AG04450 (cell line): ENCODE data around the gene IGSF9. TPM values are rescaled to one million over a fixed set of nuclear protein-coding genes. Genes with fewer than 3 reads are reported as not detected.

Experiments
- CTCF ChIA-PET: fragments of 300-600, 350-600 bp; formaldehyde crosslinking; extraction: SDS; loops from one replicate; lab custom pipeline; 2022; ENCODE audit warnings: antibody characterized with exemption, inconsistent platforms; lab: Charles Lee
- POLR2A ChIA-PET: fragments of 350-600 bp; formaldehyde crosslinking; extraction: SDS; loops from one replicate; lab custom pipeline; 2021; ENCODE audit warnings: antibody characterized with exemption, inconsistent platforms; lab: Yijun Ruan, JAX
- DNase-seq: peaks from one replicate; pipeline ENCODE4 v3.0.0-alpha.2; 2011; ENCODE audit warnings: low read depth, low spot score
- H3K27ac ChIP-seq: one replicate; pipeline ENCODE4 v1.5.1; 2012; ENCODE audit warnings: low read depth, low read length, control low read depth
- H3K27me3 ChIP-seq: one replicate; pipeline ENCODE4 v1.6.0; 2012; ENCODE audit warnings: low read length; ENCODE audit not compliant: control insufficient read depth, insufficient read depth
- H3K4me3 ChIP-seq: 2 replicates; pipeline ENCODE4 v1.5.1; 2011; ENCODE audit warnings: mild to moderate bottlenecking, low read depth, low read length, control low read depth
- H3K9me3 ChIP-seq: 2 replicates; pipeline ENCODE4 v1.5.1; 2012; ENCODE audit warnings: low read length; ENCODE audit not compliant: control insufficient read depth, insufficient read depth
- polyA plus RNA-seq: library from polyadenylated mRNA; depleted of rRNA; stranded (reverse); fragments of >200 nt; gene quantifications from 2 replicates; pipeline ENCODE4 v1.2.3, GENCODE V29; 2011; rRNA removed
- small RNA-seq: library from RNA; depleted of rRNA; stranded (forward); fragments of <200 nt; gene quantifications from one replicate; pipeline ENCODE3, GENCODE V24; 2012; ENCODE audit warnings: low read depth; ENCODE audit not compliant: insufficient read length
- TF ChIP-seq, protein P1 (sequence below): IDR thresholded peaks from 2 replicates; pipeline ENCODE4 v1.5.1; 2011; ENCODE audit warnings: low read depth, low read length, control low read depth, inconsistent platforms

Gene IGSF9
- polyA plus RNA-seq, 1 experiment: not detected

DNA sequence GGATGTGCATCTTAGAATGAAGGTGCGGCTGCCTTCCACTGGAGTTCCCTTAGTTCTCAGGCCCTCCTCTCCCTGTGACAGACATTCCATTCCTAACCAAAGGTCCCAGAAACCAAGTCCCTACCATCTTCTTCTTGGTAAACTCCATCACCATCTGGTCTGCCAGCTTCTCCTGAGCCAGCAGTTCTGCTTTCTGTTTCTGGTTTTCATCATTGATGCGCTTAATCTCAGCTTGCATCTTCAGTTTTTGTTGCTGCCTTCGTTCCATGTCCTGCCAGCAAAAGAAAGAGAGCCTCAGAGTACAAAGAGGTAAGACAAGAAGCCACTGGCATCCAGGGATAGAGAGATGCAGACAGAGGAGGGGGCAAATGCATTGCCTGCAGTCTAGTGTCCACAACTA, 65.0 kb downstream of the IGSF9 start:
- DNase-seq: no peak
- POLR2A ChIA-PET: no interaction called here
- H3K4me3 ChIP-seq: no peak overlapping the region

DNA sequence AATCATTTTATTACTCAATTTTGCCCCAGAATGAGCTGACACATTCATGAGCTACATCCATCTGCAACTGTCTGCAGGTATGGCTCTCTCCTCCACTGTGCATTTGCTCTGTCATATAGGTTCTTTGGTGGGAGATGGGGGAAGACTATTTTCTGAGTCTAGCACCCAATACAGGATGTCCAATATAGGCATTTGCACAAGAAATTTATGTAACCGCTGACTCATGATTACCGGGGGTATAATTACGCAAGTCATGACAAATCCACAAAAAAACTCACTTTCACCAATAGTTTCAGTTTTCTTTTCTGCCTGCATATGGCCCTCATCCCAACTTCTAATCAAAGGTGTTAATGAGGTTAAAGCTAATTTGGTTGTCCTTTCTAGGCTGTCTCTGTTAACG, 65.4 kb downstream of the IGSF9 start:
- CTCF ChIA-PET: interaction anchor here (0.6 to 4.7 kb wide), 6 partner anchors 8 to 205 kb away, joined by 3 to 57 read pairs (median 6); partner anchors contain the start of gene DUSP23
- Histone ChIP-seq H3K4me3 (no peak overlapping the region), H3K27me3 (no peaks in the 10 kb centered on the region), H3K27ac (peak overlapping the region; percentile 33), H3K9me3 (no peaks in the 10 kb centered on the region)
- TF ChIP-seq, protein P1, sequence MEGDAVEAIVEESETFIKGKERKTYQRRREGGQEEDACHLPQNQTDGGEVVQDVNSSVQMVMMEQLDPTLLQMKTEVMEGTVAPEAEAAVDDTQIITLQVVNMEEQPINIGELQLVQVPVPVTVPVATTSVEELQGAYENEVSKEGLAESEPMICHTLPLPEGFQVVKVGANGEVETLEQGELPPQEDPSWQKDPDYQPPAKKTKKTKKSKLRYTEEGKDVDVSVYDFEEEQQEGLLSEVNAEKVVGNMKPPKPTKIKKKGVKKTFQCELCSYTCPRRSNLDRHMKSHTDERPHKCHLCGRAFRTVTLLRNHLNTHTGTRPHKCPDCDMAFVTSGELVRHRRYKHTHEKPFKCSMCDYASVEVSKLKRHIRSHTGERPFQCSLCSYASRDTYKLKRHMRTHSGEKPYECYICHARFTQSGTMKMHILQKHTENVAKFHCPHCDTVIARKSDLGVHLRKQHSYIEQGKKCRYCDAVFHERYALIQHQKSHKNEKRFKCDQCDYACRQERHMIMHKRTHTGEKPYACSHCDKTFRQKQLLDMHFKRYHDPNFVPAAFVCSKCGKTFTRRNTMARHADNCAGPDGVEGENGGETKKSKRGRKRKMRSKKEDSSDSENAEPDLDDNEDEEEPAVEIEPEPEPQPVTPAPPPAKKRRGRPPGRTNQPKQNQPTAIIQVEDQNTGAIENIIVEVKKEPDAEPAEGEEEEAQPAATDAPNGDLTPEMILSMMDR: no peak
- DNase-seq: peak; percentile 47
- POLR2A ChIA-PET: no interaction called here

More for the DNA sequence above, 65.0 kb downstream of the IGSF9 start:
- Histone ChIP-seq H3K27me3 (no peaks in the 10 kb centered on the region), H3K9me3 (no peaks in the 10 kb centered on the region), H3K27ac (peak overlapping the region; percentile 33)
- TF ChIP-seq, protein P1: no peak
- CTCF ChIA-PET: interaction anchor here (0.6 to 4.7 kb wide), 6 partner anchors 8 to 205 kb away, joined by 3 to 57 read pairs (median 6); partner anchors contain the start of gene DUSP23

DNA sequence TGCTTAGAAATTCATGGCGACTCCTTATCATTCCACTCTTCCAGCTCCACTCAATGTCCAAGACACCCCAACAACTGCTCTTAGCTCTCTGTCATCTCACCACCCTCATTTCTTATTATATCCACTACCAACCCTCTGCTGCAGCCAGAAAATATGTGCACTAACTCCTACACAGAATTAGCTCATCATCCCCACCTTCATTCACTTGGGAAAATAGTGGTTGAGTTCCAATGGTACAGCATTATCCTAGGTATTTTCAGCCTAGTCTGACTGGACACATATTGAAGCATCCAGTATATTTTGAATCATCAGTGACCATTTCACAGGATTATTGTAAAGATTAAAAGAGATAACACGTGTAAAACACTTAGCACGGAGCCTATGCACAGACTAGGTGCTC, 66.3 kb downstream of the IGSF9 start:
- Histone ChIP-seq H3K9me3 (no peaks in the 10 kb centered on the region), H3K4me3 (no peak overlapping the region), H3K27ac (no peak overlapping the region), H3K27me3 (no peaks in the 10 kb centered on the region)
- ChIA-PET POLR2A (no interaction called here), CTCF (interaction anchor here (0.7 to 4.7 kb wide), 6 partner anchors 12 to 468 kb away, joined by 3 to 57 read pairs (median 6); partner anchors contain the start of gene DUSP23)
- no peak for DNase-seq
- TF ChIP-seq, protein P1: no peak

DNA sequence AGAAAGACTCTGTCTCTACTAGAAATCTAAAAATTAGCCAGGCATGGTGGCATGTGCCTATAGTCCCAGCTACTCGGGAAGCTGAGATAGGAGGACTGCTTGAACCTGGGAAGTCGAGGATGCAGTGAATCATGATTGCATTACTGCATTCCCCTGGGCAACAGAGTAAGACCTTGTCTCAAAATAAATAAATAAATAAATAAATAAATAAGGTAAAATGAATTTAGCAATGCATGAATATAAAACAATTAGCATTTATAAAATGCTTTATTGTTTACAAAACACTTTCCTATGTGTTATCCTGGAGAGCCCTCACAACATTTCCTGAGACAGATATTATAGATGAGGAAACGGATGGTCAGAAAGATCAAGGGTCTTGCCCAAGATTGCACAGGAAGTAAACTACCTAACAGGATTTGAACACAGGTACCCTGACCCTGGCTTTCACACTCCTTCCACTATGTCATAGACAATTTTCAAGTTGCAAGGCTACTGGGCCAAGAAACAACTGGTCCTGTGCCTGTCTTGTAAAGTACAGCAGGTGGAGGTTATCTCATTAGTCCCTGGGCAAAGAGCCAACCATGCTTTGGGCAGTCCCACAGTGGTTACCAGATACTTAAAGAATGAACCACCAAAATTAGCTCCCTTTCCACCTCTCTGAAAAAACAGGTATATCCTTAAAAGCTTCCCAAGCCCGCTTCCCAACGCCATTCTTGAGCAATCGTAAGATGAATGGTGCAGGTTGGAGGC, 67.5 kb downstream of the IGSF9 start:
- no peaks in the 10 kb centered on the region for H3K9me3 ChIP-seq
- no peak overlapping the region for H3K4me3 ChIP-seq
- CTCF ChIA-PET: interaction anchor here (1.4 to 3.5 kb wide), 3 partner anchors 26 to 130 kb away, joined by 4 to 10 read pairs (median 8); partner anchors contain the start of gene DUSP23
- POLR2A ChIA-PET: no interaction called here
- no peak overlapping the region for H3K27ac ChIP-seq
- no peak for DNase-seq
- TF ChIP-seq, protein P1: no peak
- H3K27me3 ChIP-seq: no peaks in the 10 kb centered on the region

Small RNA genes within 50 kb of the gene (small RNA-seq; reads per million reads assigned to genes)
- not detected for gene MIR4259

Other genes starting within 250 kb of the IGSF9 start
- not detected in 2 replicates for gene CRP, start 231.0 kb downstream of the IGSF9 start, polyA plus RNA-seq
- 6.0 and 6.1 TPM in 2 replicates for gene DUSP23, start 164.7 kb downstream of the IGSF9 start, polyA plus RNA-seq
- gene FCRL6, start 143.3 kb downstream of the IGSF9 start, polyA plus RNA-seq: not detected in 2 replicates
- gene SLAMF8, start 118.7 kb downstream of the IGSF9 start, polyA plus RNA-seq: not detected in 2 replicates
- not detected in 2 replicates for gene VSIG8, start 83.0 kb downstream of the IGSF9 start, polyA plus RNA-seq
- gene CFAP45, start 45.4 kb downstream of the IGSF9 start, polyA plus RNA-seq: 0.29 and 0.51 TPM in 2 replicates
- 400 and 472 TPM in 2 replicates for gene TAGLN2, start 20.1 kb downstream of the IGSF9 start, polyA plus RNA-seq
- gene SLAMF9, start 8.6 kb upstream of the IGSF9 start, polyA plus RNA-seq: 0.11 TPM in 1 of 2 replicates, not detected in the other
- gene PIGM, start 86.4 kb upstream of the IGSF9 start, polyA plus RNA-seq: 5.1 and 6.6 TPM in 2 replicates
- not detected in 2 replicates for gene KCNJ10, start 124.5 kb upstream of the IGSF9 start, polyA plus RNA-seq
- gene KCNJ9, start 135.9 kb upstream of the IGSF9 start, polyA plus RNA-seq: not detected in 2 replicates
- 12.7 and 18.8 TPM in 2 replicates for gene IGSF8, start 153.0 kb upstream of the IGSF9 start, polyA plus RNA-seq
- gene ATP1A2, start 170.1 kb upstream of the IGSF9 start, polyA plus RNA-seq: 6.2 and 6.5 TPM in 2 replicates
- gene ATP1A4, start 206.0 kb upstream of the IGSF9 start, polyA plus RNA-seq: not detected in 2 replicates
- 0.17 and 0.20 TPM in 2 replicates for gene CASQ1, start 245.0 kb upstream of the IGSF9 start, polyA plus RNA-seq